COLO829 (cell line): ENCODE results near the gene LIMA1.

Experiments
- DNase-seq: peaks from one replicate; pipeline ENCODE4 v3.0.0; 2012; ENCODE audit warnings: low spot score

Gene LIMA1

DNA sequence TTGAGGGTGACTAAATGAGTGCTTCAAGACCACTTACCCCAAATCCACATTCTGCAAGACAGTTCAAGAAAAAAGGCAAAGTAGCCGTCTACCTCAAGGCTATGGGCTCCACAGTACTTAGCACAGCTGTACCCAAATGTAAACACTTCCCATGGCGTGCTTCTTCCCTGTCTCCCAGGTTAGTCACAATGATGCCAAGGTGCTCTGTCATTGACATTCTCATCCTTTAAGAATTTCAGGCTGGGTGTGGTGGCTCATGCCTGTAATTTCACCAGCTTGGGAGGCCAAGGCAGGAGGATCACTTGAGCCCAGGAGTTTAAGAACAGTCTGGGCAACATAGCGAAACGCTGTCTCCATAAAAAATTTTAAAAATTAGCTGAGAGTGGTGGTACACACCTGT is 64.9 kb downstream of the LIMA1 start:
- DNase-seq: no peak

DNA sequence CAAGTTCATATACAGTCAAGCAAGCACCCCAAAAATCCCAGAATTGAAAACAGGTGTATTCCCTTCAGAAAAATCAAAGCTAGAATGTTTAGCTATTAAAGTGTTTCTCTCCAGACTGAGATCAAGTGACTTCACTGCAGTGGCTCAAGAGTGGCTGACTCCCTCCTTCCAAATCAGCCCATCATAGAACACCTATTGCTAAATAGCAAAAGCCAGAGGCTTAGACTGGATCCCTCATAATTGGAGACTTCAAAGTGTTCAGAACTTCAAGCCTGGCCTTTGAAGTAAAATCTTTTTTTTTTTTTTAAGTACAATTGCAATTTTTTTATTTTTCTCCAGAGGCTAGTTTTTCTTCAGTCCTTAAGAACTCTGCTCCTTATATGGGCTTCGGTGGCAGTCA is 66.1 kb downstream of the LIMA1 start:
- DNase-seq: no peak

- DNase-seq: no peak
These were observed 68.3 kb downstream of the LIMA1 start for GRCh38 chr12:50215033-50215432.

DNA sequence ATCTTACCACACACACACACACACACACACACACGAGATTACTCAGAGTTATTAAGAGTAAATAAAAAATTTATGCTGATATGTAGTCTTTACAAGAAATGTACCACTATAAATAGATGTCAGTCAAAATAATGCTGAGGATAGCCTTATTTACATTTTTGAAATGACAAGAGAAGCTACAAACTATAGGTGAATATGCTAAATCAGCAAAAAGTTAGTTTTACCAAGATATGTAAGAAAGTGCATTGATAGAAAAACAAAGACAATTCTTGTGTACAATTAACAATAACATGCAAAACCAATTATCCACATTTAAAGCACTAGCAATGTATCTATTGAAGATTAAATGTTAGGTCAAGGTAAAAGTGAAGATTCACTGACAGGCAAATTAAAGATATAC is 69.3 kb downstream of the LIMA1 start:
- DNase-seq: no peak

DNA sequence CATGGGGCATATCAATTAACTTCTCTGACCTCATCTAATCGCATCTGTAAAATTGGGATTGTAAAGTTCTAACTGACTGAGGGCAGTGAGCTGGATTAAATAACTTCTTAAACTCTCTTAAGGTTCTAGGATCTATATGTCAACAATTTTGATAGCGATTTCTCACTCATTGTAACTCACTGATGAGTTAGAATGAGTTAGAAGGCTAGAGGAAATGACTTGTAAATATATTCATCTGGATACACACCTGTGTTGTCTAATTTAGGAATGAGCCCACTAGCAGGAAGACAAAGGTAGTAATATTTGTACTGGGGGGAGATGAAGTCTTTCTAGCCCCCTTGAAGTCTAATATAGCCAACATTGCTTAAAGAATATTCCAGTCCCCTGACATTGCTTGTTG is 69.9 kb downstream of the LIMA1 start:
- DNase-seq: no peak

- no peak for DNase-seq
These were observed 71.3 kb downstream of the LIMA1 start for GRCh38 chr12:50212071-50212467.

DNA sequence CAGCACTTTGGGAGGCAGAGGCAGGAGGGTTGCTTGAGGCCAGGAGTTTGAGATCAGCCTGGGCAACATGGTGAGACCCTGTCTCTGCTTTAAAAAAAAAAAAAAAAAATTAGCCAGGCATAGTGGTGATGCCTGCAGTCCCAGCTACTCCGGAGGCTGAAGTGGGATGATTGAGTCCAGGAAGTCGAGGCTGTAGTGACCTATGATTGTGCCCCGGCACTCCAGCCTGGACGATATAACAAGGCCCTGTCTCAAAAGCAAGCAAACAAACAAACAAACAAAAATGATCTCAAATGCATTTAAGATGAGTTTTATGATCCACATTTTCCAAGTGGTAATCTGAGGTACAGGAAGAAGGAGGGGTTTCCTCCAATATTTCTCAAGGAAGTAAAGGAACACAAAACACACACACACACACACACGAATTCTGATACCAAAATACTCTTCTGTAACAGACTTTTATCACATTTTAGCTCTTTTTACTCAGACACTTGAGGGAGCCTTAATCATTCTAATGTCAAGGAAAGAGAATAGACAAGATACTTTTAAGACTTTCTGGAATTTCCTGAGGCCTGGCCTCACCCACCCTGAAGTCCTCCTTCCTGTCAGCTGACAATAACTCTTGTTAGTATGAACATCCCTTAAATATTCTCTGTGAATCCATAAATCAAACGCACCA is 71.8 kb downstream of the LIMA1 start:
- peak; percentile 35 for DNase-seq

GRCh38 chr12:50207424-50207823 is 75.9 kb downstream of the LIMA1 start:
- no peak for DNase-seq

GRCh38 chr12:50205648-50206047 is 77.7 kb downstream of the LIMA1 start:
- DNase-seq: no peak

- no peak for DNase-seq
These were observed 79.6 kb downstream of the LIMA1 start for GRCh38 chr12:50203691-50204090.

- no peak for DNase-seq
These were observed 81.3 kb downstream of the LIMA1 start for GRCh38 chr12:50201987-50202521.

- peak; percentile 34 for DNase-seq
These were observed 82.6 kb downstream of the LIMA1 start for GRCh38 chr12:50200552-50201273.

GRCh38 chr12:50198829-50199228 is 84.5 kb downstream of the LIMA1 start:
- DNase-seq: no peak

DNA sequence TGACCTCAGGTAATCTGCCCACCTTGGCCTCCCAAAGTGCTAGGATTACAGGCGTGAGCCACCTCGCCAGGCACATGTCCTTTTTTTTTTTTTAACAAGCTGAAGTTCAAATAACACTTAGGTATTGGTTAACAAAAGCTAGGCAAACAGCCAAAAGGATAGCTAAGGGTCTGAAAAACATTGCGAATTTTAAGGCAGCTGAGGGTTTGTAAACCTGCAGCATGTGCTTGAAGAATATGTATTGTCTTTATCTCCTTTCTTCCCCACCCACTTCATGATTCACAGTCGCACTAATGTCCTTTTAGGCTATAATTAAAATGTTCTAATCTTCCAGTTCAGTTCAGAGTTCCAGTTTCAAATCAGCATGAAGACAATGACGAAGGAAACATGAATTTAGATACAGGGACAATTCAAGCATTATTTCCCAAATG is 86.0 kb downstream of the LIMA1 start:
- no peak for DNase-seq

DNA sequence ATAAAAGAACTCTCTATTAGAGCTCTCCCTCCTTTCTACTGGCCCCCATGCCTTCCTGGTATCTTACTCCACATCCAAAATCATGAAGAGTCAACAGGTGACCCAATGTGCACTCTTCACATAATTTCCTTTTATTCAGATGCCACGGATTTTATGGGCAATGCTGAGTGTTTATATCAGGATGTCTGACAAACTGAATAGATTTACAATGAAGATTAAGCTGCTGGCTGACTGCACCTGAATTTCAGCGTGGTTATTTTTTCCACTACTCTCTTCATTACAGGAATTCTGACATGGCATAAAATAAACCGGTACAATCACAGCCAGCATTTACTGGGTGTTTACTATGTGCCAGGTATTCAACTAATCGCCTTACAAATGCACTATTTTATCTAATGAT is 86.8 kb downstream of the LIMA1 start:
- DNase-seq: no peak

- no peak for DNase-seq
These were observed 87.5 kb downstream of the LIMA1 start for GRCh38 chr12:50195832-50196231.

- no peak for DNase-seq
These were observed 90.4 kb downstream of the LIMA1 start for GRCh38 chr12:50192908-50193307.

DNA sequence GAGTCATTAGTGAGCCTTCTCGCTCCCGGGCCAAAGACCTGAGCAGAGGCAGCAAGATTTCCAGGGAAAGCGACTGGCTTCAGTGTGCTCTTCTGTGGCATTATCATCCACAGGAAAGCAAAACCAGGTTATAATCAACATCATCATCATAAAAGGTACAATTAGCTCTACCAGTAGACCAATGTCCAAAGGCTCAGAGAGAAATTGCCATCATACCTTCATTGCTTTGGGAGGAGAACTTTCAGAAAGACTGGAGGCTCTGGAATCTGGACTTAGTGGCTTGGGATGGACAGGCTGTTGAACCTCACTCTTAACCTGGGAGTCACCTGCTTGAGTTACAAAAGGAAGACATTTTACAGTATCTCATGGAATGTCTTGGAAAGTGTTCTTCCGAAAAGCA is 91.1 kb downstream of the LIMA1 start:
- no peak for DNase-seq

GRCh38 chr12:50190859-50191258 is 92.5 kb downstream of the LIMA1 start:
- no peak for DNase-seq

DNA sequence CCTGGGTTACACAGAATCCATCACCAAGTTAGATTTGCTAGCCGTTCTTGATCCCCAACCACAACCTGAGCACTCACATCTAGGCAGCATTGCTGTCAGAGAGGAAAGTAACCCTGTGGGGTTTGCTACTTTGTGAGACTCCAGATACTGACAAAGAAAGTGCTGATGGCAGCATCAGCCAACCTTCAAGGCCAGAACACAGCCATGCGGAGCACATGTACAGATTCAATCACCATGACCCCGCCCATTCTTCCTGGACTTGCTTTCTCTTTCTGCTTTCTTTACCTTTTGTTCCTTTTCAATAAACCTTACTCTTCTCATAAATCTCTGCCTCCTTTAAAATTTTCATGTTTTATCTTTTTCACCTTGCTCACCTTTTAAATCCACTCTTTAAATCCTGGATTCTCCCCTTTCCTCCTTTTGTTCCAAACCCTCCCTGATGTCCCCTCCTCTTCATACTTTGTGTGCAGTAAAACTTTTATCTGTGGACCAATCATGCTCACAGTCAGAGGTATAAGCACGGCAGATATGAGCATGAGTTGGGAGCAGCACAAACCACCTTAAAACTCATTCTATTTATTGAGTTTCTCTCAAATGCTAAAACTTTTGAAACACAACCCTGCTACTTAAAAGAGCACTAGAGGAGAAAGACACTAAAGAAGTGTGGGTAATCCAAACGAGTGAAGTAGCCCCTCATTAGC is 94.3 kb downstream of the LIMA1 start:
- no peak for DNase-seq

- no peak for DNase-seq
These were observed 95.0 kb downstream of the LIMA1 start for GRCh38 chr12:50188241-50188781.

GRCh38 chr12:50187084-50187900 is 96.0 kb downstream of the LIMA1 start:
- DNase-seq: peak; percentile 50
